ENCODE data around the gene CCR5AS.

CCR5AS gene

DNA sequence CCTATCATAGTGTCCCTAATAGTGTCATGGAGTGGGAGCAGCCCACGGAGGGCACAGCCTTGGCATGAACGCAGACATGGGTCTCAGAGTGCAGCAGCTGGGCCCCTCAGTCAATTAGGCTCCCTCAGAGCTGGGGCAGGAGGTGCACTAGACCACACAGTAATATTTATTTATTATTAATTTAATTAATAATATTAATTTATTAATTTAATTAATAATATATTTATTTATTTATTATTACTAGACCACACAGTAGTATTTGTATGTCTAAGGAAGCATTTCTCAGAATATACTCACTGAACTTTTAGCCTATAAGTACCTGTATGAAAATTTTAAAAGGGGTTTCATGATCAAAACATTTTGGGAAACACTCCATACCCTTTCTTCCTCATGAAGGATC is 5.3 kb downstream of the CCR5AS start:
- peaks cover 2% of the 10 kb centered on the region for H3K27me3 Mint-ChIP-seq (ENCODE audit: unreplicated experiment)
- TF ChIP-seq CTCF (IDR thresholded peaks at IDR 0.05): no peak
- H3K4me1 Mint-ChIP-seq (ENCODE audit: unreplicated experiment): peaks cover 20% of the 10 kb centered on the region
- peaks cover 8% of the 10 kb centered on the region for H3K9me3 Mint-ChIP-seq (ENCODE audit: unreplicated experiment)
- no peak overlapping the region for H3K27ac Mint-ChIP-seq (ENCODE audit: unreplicated experiment)
- H3K4me3 Mint-ChIP-seq (ENCODE audit: unreplicated experiment): no peak overlapping the region
- DNase-seq (ENCODE audit: extremely low spot score, unreplicated experiment): no peak
- no peaks in the 10 kb centered on the region for H3K36me3 Mint-ChIP-seq (ENCODE audit: unreplicated experiment)

DNA sequence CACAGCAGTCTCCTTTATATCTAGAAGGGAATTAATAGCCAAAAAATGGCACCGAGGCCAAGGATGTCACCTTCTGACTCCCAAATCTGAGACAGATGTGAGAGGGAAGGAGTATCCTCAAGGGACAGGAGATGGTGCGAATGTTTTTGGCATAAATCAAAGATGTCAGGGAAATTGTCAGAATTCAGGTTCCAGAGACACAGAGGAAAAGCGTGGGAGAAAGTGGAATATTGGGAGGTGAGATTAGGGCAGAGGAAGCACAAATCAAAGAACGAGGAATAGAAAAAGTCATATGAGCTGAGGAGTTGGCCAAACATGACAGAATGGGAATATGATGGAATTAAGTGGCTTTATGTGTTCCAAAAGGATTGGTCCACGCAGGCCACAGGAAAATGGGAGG is 6.0 kb downstream of the CCR5AS start:
- DNase-seq (ENCODE audit: extremely low spot score, unreplicated experiment): no peak
- Mint-ChIP-seq H3K27me3 (ENCODE audit: unreplicated experiment) (peaks cover 2% of the 10 kb centered on the region), H3K27ac (ENCODE audit: unreplicated experiment) (no peak overlapping the region), H3K4me3 (ENCODE audit: unreplicated experiment) (no peak overlapping the region), H3K9me3 (ENCODE audit: unreplicated experiment) (peaks cover 8% of the 10 kb centered on the region), H3K4me1 (ENCODE audit: unreplicated experiment) (peaks cover 13% of the 10 kb centered on the region), H3K36me3 (ENCODE audit: unreplicated experiment) (no peaks in the 10 kb centered on the region)
- no peak for TF ChIP-seq CTCF (IDR thresholded peaks at IDR 0.05)

GRCh38 chr3:46400000-46400734 is 6.7 kb downstream of the CCR5AS start:
- Mint-ChIP-seq H3K4me1 (ENCODE audit: unreplicated experiment) (peaks cover 6% of the 10 kb centered on the region), H3K36me3 (ENCODE audit: unreplicated experiment) (no peaks in the 10 kb centered on the region), H3K4me3 (ENCODE audit: unreplicated experiment) (no peak overlapping the region), H3K9me3 (ENCODE audit: unreplicated experiment) (peaks cover 8% of the 10 kb centered on the region), H3K27ac (ENCODE audit: unreplicated experiment) (no peak overlapping the region), H3K27me3 (ENCODE audit: unreplicated experiment) (peaks cover 2% of the 10 kb centered on the region)
- TF ChIP-seq CTCF (IDR thresholded peaks at IDR 0.05): no peak
- no peak for DNase-seq (ENCODE audit: extremely low spot score, unreplicated experiment)

- no peaks in the 10 kb centered on the region for H3K36me3 Mint-ChIP-seq (ENCODE audit: unreplicated experiment)
These were observed 7.3 kb downstream of the CCR5AS start for GRCh38 chr3:46399557-46399956.

DNA sequence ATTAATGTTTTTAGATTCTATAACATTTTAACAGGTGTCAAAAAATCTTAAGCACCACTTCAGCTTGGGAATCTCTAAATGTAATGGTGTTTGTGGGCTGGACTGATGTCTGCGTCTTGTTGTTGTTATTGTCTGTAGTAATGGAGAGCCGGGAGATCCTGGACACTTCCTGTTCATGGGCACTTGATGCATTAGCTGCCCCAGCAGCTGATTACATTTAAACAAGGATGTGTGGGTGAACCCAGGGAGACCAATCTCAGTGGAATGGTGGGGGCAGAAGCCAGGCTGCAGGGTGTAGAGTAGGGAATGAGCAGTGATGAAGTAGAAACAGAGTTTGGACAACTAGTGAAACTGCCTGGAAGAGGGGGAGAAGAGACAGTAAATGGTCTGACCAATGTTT is 7.8 kb downstream of the CCR5AS start:
- Mint-ChIP-seq H3K4me3 (ENCODE audit: unreplicated experiment) (no peak overlapping the region), H3K27ac (ENCODE audit: unreplicated experiment) (no peak overlapping the region)

More at GRCh38 chr3:46399557-46399956, 7.3 kb downstream of the CCR5AS start:
- Mint-ChIP-seq H3K4me3 (ENCODE audit: unreplicated experiment) (no peak overlapping the region), H3K27ac (ENCODE audit: unreplicated experiment) (no peak overlapping the region), H3K9me3 (ENCODE audit: unreplicated experiment) (peaks cover 8% of the 10 kb centered on the region), H3K27me3 (ENCODE audit: unreplicated experiment) (peaks cover 6% of the 10 kb centered on the region), H3K4me1 (ENCODE audit: unreplicated experiment) (peaks cover 3% of the 10 kb centered on the region)
- TF ChIP-seq CTCF (IDR thresholded peaks at IDR 0.05): no peak
- DNase-seq (ENCODE audit: extremely low spot score, unreplicated experiment): no peak

More for the DNA sequence above, 7.8 kb downstream of the CCR5AS start:
- DNase-seq (ENCODE audit: extremely low spot score, unreplicated experiment): no peak
- no peak for TF ChIP-seq CTCF (IDR thresholded peaks at IDR 0.05)
- H3K4me1 Mint-ChIP-seq (ENCODE audit: unreplicated experiment): peaks cover 3% of the 10 kb centered on the region
- peaks cover 8% of the 10 kb centered on the region for H3K9me3 Mint-ChIP-seq (ENCODE audit: unreplicated experiment)
- peaks cover 9% of the 10 kb centered on the region for H3K27me3 Mint-ChIP-seq (ENCODE audit: unreplicated experiment)
- H3K36me3 Mint-ChIP-seq (ENCODE audit: unreplicated experiment): no peaks in the 10 kb centered on the region

Data from osteocyte (in vitro differentiated cells).